GM10248 (cell line): ENCODE results near the gene DNAJC11.

ENCODE experiments used
- CTCF ChIA-PET: fragments of 300-600 bp; sonication (Branson Sonifier 250); formaldehyde crosslinking; extraction: SDS; loops from one replicate; lab custom pipeline; 2021; ENCODE audit warnings: antibody characterized with exemption; lab: Yijun Ruan, JAX
- POLR2A ChIA-PET: fragments of 350-650 bp; sonication (Branson Sonifier 250); formaldehyde crosslinking; extraction: SDS; loops from one replicate; lab custom pipeline; 2020; ENCODE audit warnings: antibody characterized with exemption; lab: Yijun Ruan, JAX
- DNase-seq: peaks from one replicate; pipeline ENCODE4 v3.0.0; 2012; ENCODE audit errors: extremely low spot score
- CTCF ChIP-seq: IDR thresholded peaks from 2 replicates; pipeline ENCODE4 v1.5.1; 2012; ENCODE audit warnings: mild to moderate bottlenecking, low read depth; ENCODE audit errors: extremely low read depth, missing control alignments, control extremely low read depth

DNAJC11 gene

GRCh38 chr1:6585081-6585722, 116.4 kb downstream of the DNAJC11 start:
- DNase-seq: no peak
- no peak for TF ChIP-seq CTCF
- ChIA-PET CTCF (no interaction called here), POLR2A (interaction anchor here (1.3 kb wide), 1 partner anchor 9 kb away, joined by 4 read pairs; no protein-coding TSS in a partner anchor)
